ENCODE data around the gene VCL.
"Not testable (repeated sequence)": the region's sequence is repeated elsewhere in the genome, so short reads cannot be mapped to it uniquely, and the experiment has no call there.

Gene VCL

GRCh38 chr10:73973427-73973826, 24.5 kb upstream of the VCL start:
- no peak for DNase-seq

- DNase-seq = no peak
Observed at GRCh38 chr10:73974309-73974946, 23.5 kb upstream of the VCL start.

- DNase-seq = no peak
Observed at GRCh38 chr10:73975388-73975787, 22.5 kb upstream of the VCL start.

GRCh38 chr10:73979141-73979808, 18.6 kb upstream of the VCL start:
- DNase-seq = no peak

- DNase-seq = peak; percentile 79
Observed at GRCh38 chr10:73979809-73980433, 18.0 kb upstream of the VCL start.

- no peak for DNase-seq
Observed at GRCh38 chr10:73981812-73982211, 16.1 kb upstream of the VCL start.

- no peak for DNase-seq
Observed at GRCh38 chr10:73983096-73984047, 14.5 kb upstream of the VCL start.

- DNase-seq = no peak
Observed at GRCh38 chr10:73989594-73990150, 8.2 kb upstream of the VCL start.

GRCh38 chr10:73991203-73991883, 6.6 kb upstream of the VCL start:
- DNase-seq = no peak

- DNase-seq = no peak
Observed at GRCh38 chr10:73991884-73992245, 6.1 kb upstream of the VCL start.

- no peak for DNase-seq
Observed at GRCh38 chr10:73992899-73993788, 4.8 kb upstream of the VCL start.

GRCh38 chr10:73995035-73995358, 2.9 kb upstream of the VCL start:
- DNase-seq = no peak

GRCh38 chr10:73997461-73997786, 492 bp upstream of the VCL start:
- DNase-seq = no peak

GRCh38 chr10:73998623-73998928, 660 bp downstream of the VCL start:
- no peak for DNase-seq

GRCh38 chr10:73998929-73999691, 1.2 kb downstream of the VCL start:
- no peak for DNase-seq

- no peak for DNase-seq
Observed at GRCh38 chr10:73999703-74000102, 1.8 kb downstream of the VCL start.

GRCh38 chr10:74000244-74000643, 2.3 kb downstream of the VCL start:
- not testable (repeated sequence) for DNase-seq

GRCh38 chr10:74000892-74001669, 3.2 kb downstream of the VCL start:
- no peak for DNase-seq

GRCh38 chr10:74006269-74006668, 8.4 kb downstream of the VCL start:
- no peak for DNase-seq

- no peak for DNase-seq
Observed at GRCh38 chr10:74008212-74008731, 10.4 kb downstream of the VCL start.
